Esophagus (tissue), 2 donors: Measurements from ENCODE around the gene JMJD4. TPM values are rescaled to one million over a fixed set of nuclear protein-coding genes. Genes with fewer than 3 reads are reported as not detected.

Experiments
- H3K27ac ChIP-seq, 2 donors: one replicate each; pipeline ENCODE4 v1.5.1; 2013; ENCODE audit warnings: low read depth in 2 of 2, mild to moderate bottlenecking in 2 of 2, inconsistent platforms in 1 of 2, low read length in 1 of 2, moderate library complexity in 1 of 2
- H3K27me3 ChIP-seq, 2 donors: one replicate each; pipeline ENCODE4 v1.6.1; 2013; ENCODE audit warnings: low read length in 2 of 2, control low read depth in 1 of 2, mild to moderate bottlenecking in 1 of 2; ENCODE audit not compliant: insufficient read depth in 2 of 2, control insufficient read depth in 1 of 2
- H3K36me3 ChIP-seq, 2 donors: one replicate each; pipeline ENCODE4 v1.6.1; 2013; ENCODE audit warnings: low read length in 1 of 2; ENCODE audit not compliant: control insufficient read depth in 2 of 2, insufficient read depth in 2 of 2
- H3K4me1 ChIP-seq, 2 donors: one replicate each; pipeline ENCODE4 v1.6.1; 2013; ENCODE audit warnings: low read length in 1 of 2; ENCODE audit not compliant: control insufficient read depth in 2 of 2, insufficient read depth in 2 of 2
- H3K4me3 ChIP-seq, 2 donors: one replicate each; pipeline ENCODE4 v1.5.1; 2013; ENCODE audit warnings: low read length in 2 of 2, mild to moderate bottlenecking in 2 of 2, low read depth in 1 of 2, moderate library complexity in 1 of 2
- H3K9me3 ChIP-seq, 2 donors: one replicate each; pipeline ENCODE4 v1.6.1; 2013; ENCODE audit warnings: mild to moderate bottlenecking in 2 of 2, low read depth in 1 of 2, low read length in 1 of 2, moderate library complexity in 1 of 2; ENCODE audit not compliant: control insufficient read depth in 2 of 2, insufficient read depth in 1 of 2
- WGBS, 2 donors: extraction: QIAGEN DNeasy Blood & Tissue Kit; methylation state at CpG; one replicate each; pipeline ENCODE4 v1.1.7; 2013; 5-methylcytosine and 5-hydroxymethylcytosine counted together
- polyA plus RNA-seq, 2 donors: library from polyadenylated mRNA; stranded (reverse); fragments of 200-250 nt; gene quantifications; one replicate each; pipeline ENCODE4 v1.2.3, GENCODE V29; 2013
- donor health status: healthy with polysubstance abuse.
- donor health status: Bipolar disorder and iron deficiency.

Gene JMJD4
- polyA plus RNA-seq, 2 donors, result 9.7 to 12.5 TPM

GRCh38 chr1:227746676-227747075 is 11.6 kb upstream of the JMJD4 start:
- Histone ChIP-seq H3K27ac (no peak overlapping the region), H3K9me3 (no peaks in the 10 kb centered on the region), H3K4me3 (no peak overlapping the region), H3K27me3 (no peaks in the 10 kb centered on the region), H3K36me3 (peaks cover 0 to 26% of the 10 kb centered on the region in 2 donors), H3K4me1 (peaks cover 0 to 10% of the 10 kb centered on the region in 2 donors)
- WGBS, 2 donors, result 81 to 88% methylated on average over 6 of the region's 6 CpGs

GRCh38 chr1:227745568-227746265 is 10.6 kb upstream of the JMJD4 start:
- Histone ChIP-seq H3K27me3 (no peaks in the 10 kb centered on the region), H3K27ac (no peak overlapping the region), H3K36me3 (peaks cover 0 to 22% of the 10 kb centered on the region in 2 donors), H3K4me3 (no peak overlapping the region), H3K4me1 (peaks cover 0 to 10% of the 10 kb centered on the region in 2 donors), H3K9me3 (no peaks in the 10 kb centered on the region)
- 86 to 91% methylated on average over 9 to 12 of the region's 12 CpGs for whole genome bisulfite sequencing, 2 donors

GRCh38 chr1:227744668-227745067 is 9.6 kb upstream of the JMJD4 start:
- H3K4me3 ChIP-seq, result no peak overlapping the region
- WGBS, 2 donors, result 56 to 68% methylated on average over 8 of the region's 8 CpGs
- H3K4me1 ChIP-seq, result peaks cover 0 to 10% of the 10 kb centered on the region in 2 donors
- H3K27ac ChIP-seq, result no peak overlapping the region
- H3K36me3 ChIP-seq, result peaks cover 0 to 15% of the 10 kb centered on the region in 2 donors
- no peaks in the 10 kb centered on the region for H3K9me3 ChIP-seq
- H3K27me3 ChIP-seq, result no peaks in the 10 kb centered on the region

- H3K4me1 ChIP-seq, result peaks cover 0 to 6% of the 10 kb centered on the region in 2 donors
- 92 to 95% methylated on average over 16 to 18 of the region's 18 CpGs for WGBS, 2 donors
Observed at GRCh38 chr1:227742738-227743715, 7.9 kb upstream of the JMJD4 start.

GRCh38 chr1:227741166-227741870 is 6.2 kb upstream of the JMJD4 start:
- WGBS, 2 donors, result 88 to 92% methylated on average over 17 of the region's 17 CpGs
- Histone ChIP-seq H3K4me3 (no peak overlapping the region), H3K9me3 (no peaks in the 10 kb centered on the region), H3K27me3 (no peaks in the 10 kb centered on the region), H3K27ac (no peak overlapping the region), H3K4me1 (peaks cover 0 to 3% of the 10 kb centered on the region in 2 donors), H3K36me3 (peaks cover 0 to 4% of the 10 kb centered on the region in 2 donors)

More at GRCh38 chr1:227742738-227743715, 7.9 kb upstream of the JMJD4 start:
- Histone ChIP-seq H3K9me3 (no peaks in the 10 kb centered on the region), H3K27ac (no peak overlapping the region), H3K27me3 (no peaks in the 10 kb centered on the region), H3K4me3 (no peak overlapping the region), H3K36me3 (peaks cover 0 to 12% of the 10 kb centered on the region in 2 donors)

GRCh38 chr1:227740401-227740960 is 5.4 kb upstream of the JMJD4 start:
- H3K4me1 ChIP-seq, result peaks cover 0 to 9% of the 10 kb centered on the region in 2 donors
- no peaks in the 10 kb centered on the region for H3K9me3 ChIP-seq
- H3K4me3 ChIP-seq, result no peak overlapping the region
- H3K27me3 ChIP-seq, result no peaks in the 10 kb centered on the region
- WGBS, 2 donors, result 70 to 84% methylated on average over 3 of the region's 3 CpGs
- H3K36me3 ChIP-seq, result peaks cover 0 to 4% of the 10 kb centered on the region in 2 donors
- H3K27ac ChIP-seq, result no peak overlapping the region

GRCh38 chr1:227739636-227740035 is 4.5 kb upstream of the JMJD4 start:
- Histone ChIP-seq H3K27me3 (no peaks in the 10 kb centered on the region), H3K9me3 (no peaks in the 10 kb centered on the region), H3K4me3 (no peak overlapping the region), H3K27ac (no peak overlapping the region), H3K4me1 (peaks cover 0 to 7% of the 10 kb centered on the region in 2 donors), H3K36me3 (peaks cover 0 to 4% of the 10 kb centered on the region in 2 donors)
- WGBS, 2 donors, result 88 to 90% methylated on average over 7 of the region's 7 CpGs

- WGBS, 2 donors, result 88 to 89% methylated on average over 9 of the region's 9 CpGs
- H3K4me1 ChIP-seq, result peaks cover under 1 to 10% of the 10 kb centered on the region in 2 donors
- no peak overlapping the region for H3K27ac ChIP-seq
- H3K36me3 ChIP-seq, result peaks cover 0 to 4% of the 10 kb centered on the region in 2 donors
- no peaks in the 10 kb centered on the region for H3K9me3 ChIP-seq
- no peaks in the 10 kb centered on the region for H3K27me3 ChIP-seq
- no peak overlapping the region for H3K4me3 ChIP-seq
Observed at GRCh38 chr1:227738820-227739219, 3.7 kb upstream of the JMJD4 start.
